ENCODE results near the gene GMEB2.
"Not testable (repeated sequence)": the region's sequence is repeated elsewhere in the genome, so short reads cannot be mapped to it uniquely, and the experiment has no call there.

GMEB2 gene

GRCh38 chr20:63580796-63581461 is 46.0 kb downstream of the GMEB2 start:
- DNase-seq, result peak; percentile 42 to 92 (median 73)

GRCh38 chr20:63579017-63579694 is 47.7 kb downstream of the GMEB2 start:
- intact Hi-C loops (cut with DNase I), result no loop called here
- no peak for DNase-seq

More at GRCh38 chr20:63580796-63581461, 46.0 kb downstream of the GMEB2 start:
- intact Hi-C loops (cut with DNase I), result no loop called here

- intact Hi-C loops (cut with DNase I), result no loop called here
- peak in 1 of 42 donors; percentile 56 for DNase-seq
Measured at GRCh38 chr20:63578224-63579016, 48.5 kb downstream of the GMEB2 start.

- intact Hi-C loops (cut with DNase I), result no loop called here
Measured at GRCh38 chr20:63577317-63577894, 49.5 kb downstream of the GMEB2 start.

GRCh38 chr20:63576311-63576710 is 50.6 kb downstream of the GMEB2 start:
- intact Hi-C loops (cut with DNase I), result no loop called here
- no peak for DNase-seq

More at GRCh38 chr20:63577317-63577894, 49.5 kb downstream of the GMEB2 start:
- peak in 38 of 42 donors; percentile 16 to 83 (median 47) for DNase-seq

- intact Hi-C loops (cut with DNase I), result no loop called here
- DNase-seq, result no peak
Measured at GRCh38 chr20:63574829-63575743, 51.8 kb downstream of the GMEB2 start.

- DNase-seq, result peak in 34 of 42 donors; percentile 10 to 80 (median 34)
- intact Hi-C loops (cut with DNase I), result no loop called here
Measured at GRCh38 chr20:63574156-63574828, 52.6 kb downstream of the GMEB2 start, which contains the start of gene HELZ2. HELZ2 (minus strand) TSS chr20:63574239; CDS start chr20:63572385, 1,854 bp downstream.

- intact Hi-C loops (cut with DNase I), result no loop called here
- no peak for DNase-seq
Measured at GRCh38 chr20:63573647-63574131, 53.2 kb downstream of the GMEB2 start.

- no peak for DNase-seq
- intact Hi-C loops (cut with DNase I), result no loop called here
Measured at GRCh38 chr20:63572788-63573646, 53.9 kb downstream of the GMEB2 start.

- no peak for DNase-seq
- intact Hi-C loops (cut with DNase I), result no loop called here
Measured at GRCh38 chr20:63572071-63572787, 54.7 kb downstream of the GMEB2 start.

- intact Hi-C loops (cut with DNase I); DNase-seq: not testable (repeated sequence)
Measured at GRCh38 chr20:63571087-63571478, 55.8 kb downstream of the GMEB2 start.

GRCh38 chr20:63570281-63571086 is 56.4 kb downstream of the GMEB2 start:
- DNase-seq, result no peak
- intact Hi-C loops (cut with DNase I), result no loop called here

GRCh38 chr20:63568986-63569949 is 57.6 kb downstream of the GMEB2 start:
- intact Hi-C loops (cut with DNase I), result no loop called here
- no peak for DNase-seq

Data from head of caudate nucleus (tissue), 42 donors.